GM18909 (cell line): ENCODE data around the gene UTS2R.
"Not testable (repeated sequence)": the region's sequence is repeated elsewhere in the genome, so short reads cannot be mapped to it uniquely, and the experiment has no call there.

Source experiments
- ATAC-seq: cut with Tn5 transposase; IDR thresholded peaks from one replicate; pipeline ENCODE4 v1.9.1; 2021; ENCODE audit warnings: mild to moderate bottlenecking; ENCODE audit not compliant: unreplicated experiment, poor library complexity

The UTS2R gene

GRCh38 chr17:82373072-82373452 is 1.5 kb downstream of the UTS2R start:
- not testable (repeated sequence) for ATAC-seq

GRCh38 chr17:82373731-82374625 is 2.4 kb downstream of the UTS2R start:
- no peak for ATAC-seq

DNA sequence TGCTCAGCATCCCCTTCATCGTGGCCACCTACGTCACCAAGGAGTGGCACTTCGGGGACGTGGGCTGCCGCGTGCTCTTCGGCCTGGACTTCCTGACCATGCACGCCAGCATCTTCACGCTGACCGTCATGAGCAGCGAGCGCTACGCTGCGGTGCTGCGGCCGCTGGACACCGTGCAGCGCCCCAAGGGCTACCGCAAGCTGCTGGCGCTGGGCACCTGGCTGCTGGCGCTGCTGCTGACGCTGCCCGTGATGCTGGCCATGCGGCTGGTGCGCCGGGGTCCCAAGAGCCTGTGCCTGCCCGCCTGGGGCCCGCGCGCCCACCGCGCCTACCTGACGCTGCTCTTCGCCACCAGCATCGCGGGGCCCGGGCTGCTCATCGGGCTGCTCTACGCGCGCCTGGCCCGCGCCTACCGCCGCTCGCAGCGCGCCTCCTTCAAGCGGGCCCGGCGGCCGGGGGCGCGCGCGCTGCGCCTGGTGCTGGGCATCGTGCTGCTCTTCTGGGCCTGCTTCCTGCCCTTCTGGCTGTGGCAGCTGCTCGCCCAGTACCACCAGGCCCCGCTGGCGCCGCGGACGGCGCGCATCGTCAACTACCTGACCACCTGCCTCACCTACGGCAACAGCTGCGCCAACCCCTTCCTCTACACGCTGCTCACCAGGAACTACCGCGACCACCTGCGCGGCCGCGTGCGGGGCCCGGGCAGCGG is 3.2 kb downstream of the UTS2R start:
- no peak for ATAC-seq

DNA sequence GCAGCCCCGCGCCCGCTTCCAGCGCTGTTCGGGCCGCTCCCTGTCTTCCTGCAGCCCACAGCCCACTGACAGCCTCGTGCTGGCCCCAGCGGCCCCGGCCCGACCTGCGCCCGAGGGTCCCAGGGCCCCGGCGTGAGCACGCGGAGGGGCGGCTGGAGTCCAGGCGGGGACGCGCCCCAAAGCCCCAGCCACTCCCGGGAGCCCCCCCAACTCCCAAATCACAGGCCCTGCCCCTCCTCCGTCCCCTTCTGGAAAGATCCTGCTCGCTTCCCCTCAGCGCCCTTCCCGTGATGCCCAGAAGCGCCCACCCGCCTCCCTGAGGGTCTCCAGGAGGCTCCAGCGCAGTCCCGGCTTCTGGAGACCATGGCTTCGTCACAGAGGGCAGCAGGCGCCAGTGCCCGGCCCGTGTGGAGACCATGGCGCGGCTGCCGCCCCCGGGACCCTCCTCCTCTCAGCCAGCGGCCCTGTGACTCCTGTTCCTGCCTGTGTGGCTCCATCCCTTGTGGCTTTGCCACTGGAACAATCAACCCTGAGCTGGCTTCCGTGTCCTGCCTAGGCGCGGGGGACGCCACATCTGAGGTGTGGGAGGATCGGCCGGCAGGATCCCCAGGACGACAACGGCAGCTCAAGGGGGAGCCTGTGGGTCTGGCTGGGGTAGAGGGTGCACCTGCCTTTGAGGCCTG is 3.9 kb downstream of the UTS2R start:
- no peak for ATAC-seq

DNA sequence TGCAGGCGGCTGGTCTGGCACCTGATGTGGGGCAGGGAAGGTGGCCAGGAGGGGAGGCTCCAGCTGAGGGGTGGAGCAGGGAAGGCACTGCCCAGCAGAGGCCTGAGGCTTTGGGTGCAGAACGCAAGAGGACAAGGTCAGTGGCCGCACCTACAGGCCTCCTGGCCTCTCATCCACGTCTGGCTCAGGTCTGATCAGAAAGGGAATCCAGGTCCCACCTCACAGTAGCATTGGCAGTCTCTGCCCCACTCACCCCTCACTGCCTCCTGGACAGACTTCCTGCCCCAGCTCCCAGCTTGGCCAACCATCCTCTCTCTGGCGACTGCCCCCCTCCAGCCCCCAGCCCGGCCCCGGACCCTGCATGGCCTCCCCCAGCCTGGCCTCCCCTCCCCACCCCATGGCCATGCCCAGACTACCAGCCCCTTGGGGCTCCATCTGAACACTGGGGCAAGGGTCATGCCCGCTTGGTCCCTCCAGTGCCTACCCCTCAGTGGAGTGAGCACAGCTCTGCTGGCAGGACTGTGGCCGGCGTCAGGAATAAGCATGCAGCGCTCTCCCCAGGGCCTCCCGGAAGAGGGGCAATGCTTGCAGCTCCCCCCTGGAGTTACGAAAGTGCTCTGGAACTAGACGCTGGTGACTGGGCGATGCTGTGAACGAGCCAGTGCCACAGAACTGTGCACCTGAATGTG is 4.6 kb downstream of the UTS2R start:
- no peak for ATAC-seq

DNA sequence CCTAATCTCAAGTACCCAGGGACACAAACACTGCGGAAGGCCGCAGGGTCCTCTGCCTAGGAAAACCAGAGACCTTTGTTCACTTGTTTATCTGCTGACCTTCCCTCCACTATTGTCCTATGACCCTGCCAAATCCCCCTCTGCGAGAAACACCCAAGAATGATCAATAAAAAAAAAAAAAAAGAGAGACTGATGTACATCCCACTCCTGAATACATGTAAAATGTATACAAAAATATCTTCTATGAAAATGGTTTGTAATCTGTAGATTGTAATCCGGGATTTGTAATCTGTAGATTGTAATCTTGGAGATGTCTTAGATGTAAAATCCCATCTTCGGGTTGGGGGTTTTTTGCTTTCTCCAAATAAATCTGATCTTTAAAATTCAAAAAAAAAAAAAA is 5.7 kb downstream of the UTS2R start:
- not testable (repeated sequence) for ATAC-seq

DNA sequence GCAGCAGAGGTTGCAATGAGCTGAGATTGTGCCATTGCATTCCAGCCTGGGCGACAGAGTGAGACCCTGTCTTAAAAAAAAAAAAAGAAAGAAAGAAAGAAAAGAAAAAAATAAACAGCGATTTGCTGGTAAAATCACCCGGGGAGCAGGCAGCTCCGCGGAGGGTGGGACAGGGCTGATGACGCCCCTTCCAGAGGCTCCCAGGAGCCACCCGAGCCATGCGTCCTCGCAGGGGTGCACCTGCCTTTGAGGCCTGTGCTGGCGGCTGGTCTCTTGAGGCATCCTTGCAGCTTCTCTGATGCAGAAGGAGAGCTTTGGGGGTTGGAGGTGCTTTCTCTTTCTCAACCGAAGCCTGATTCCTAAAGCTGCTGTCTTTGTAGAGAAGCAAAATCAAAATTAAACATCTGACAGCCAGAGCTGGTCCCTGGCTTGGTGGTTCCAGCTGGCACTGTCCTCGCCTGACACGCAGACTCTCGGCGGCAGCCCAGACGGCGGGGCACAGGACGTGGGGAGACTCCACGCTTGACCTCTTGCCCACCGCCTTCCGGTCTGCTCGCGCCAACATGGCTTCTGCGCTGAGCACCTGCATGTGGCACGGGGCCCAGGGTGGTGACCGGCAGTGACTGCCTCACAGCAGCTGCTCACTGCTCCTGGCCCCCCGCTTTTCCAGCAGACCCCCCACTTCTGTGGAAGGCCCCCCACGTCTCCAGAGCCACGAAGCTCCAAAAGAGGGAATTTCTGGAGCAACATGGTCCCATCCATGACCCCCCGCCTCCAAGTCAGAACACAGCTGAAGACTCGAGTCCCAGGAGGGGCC is 6.6 kb downstream of the UTS2R start:
- no peak for ATAC-seq

- ATAC-seq: no peak
These were observed 7.1 kb downstream of the UTS2R start for GRCh38 chr17:82378741-82379021.

- ATAC-seq: no peak
These were observed 9.5 kb downstream of the UTS2R start for GRCh38 chr17:82380860-82381702.

DNA sequence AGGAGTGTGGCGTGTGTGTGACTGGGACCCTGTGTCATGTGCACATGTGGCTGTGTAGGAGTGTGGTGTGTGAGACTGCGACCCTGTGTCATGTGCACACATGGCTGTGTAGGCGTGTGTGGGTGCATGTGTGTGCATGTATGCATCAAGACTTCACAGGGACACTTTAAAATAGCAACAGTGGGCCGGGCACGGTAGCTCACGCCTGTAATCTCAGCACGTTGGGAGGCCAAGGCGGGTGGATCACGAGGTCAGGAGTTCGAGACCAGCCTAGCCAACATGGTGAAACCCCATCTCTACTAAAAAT is 10.1 kb downstream of the UTS2R start:
- ATAC-seq: not testable (repeated sequence)

GRCh38 chr17:82382220-82382932 is 10.8 kb downstream of the UTS2R start:
- ATAC-seq: not testable (repeated sequence)

- no peak for ATAC-seq
These were observed 11.3 kb downstream of the UTS2R start for GRCh38 chr17:82382933-82383255.

GRCh38 chr17:82383411-82383810 is 11.8 kb downstream of the UTS2R start:
- ATAC-seq: no peak

- no peak for ATAC-seq
These were observed 12.6 kb downstream of the UTS2R start for GRCh38 chr17:82384051-82384729.

DNA sequence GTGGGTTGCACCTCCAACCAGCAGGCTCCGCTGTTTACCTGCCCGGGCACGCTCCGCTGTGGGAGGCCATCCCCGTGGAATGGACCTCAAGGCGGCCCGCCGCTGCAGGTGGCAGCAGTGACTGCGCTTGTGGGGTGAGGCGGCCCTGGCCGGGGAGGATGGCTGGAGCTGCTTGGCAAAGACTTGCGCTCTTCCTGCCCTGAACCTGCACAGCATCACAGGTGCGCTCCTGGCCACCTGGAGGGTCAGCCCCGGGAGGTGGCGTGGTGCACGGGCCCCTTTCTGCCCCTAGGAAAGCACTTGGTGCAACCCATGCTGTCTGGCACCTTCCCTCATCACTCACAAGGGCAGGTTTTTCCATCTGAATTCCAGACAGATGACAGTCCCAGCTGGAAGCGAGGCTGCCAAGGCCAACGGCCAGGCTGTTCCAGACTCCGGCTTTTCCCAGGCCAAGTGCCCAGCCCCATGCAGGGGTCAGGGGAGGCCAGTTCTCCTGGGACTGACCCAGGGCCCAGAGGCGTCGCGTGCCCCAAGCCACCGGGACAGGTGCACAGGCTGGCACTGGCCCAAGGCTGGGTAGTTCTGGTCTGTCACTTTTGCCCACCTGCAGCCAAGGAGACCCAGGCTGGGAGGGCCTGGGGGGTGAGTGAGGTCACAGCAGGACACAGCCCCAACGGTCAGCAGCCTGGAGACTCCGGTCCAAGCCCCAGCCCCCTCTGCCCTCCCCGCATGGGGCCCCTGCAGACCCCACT is 13.3 kb downstream of the UTS2R start:
- no peak for ATAC-seq

- ATAC-seq: no peak
These were observed 14.1 kb downstream of the UTS2R start for GRCh38 chr17:82385559-82386254.

- ATAC-seq: no peak
These were observed 14.8 kb downstream of the UTS2R start for GRCh38 chr17:82386255-82386831.
